ENCODE data around the gene AFF3. TPM values are rescaled to one million over a fixed set of nuclear protein-coding genes. Genes with fewer than 3 reads are reported as not detected.

The AFF3 gene
- total and polyA plus RNA-seq, 4 donors, result 4.2 to 90.9 (median 14.6) TPM

DNA sequence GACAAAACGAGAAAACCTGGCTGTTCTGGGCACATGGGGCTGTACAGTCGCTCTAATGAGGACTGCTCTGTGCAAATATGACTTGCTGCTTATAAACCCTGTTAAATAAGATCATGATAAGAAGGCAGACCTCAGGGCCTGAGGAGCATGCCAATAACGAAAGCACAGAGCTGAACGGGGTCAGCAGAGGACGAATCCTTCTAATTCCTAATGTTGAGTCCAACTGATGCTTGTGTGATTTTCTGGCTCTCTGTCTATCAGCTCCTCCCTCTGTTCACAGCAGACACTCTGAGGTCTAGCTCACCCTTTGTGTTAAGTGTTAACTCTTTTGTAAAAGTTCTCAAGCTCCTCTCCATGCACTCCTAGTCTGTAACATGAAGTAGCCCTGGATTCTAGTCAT, 485.4 kb downstream of the AFF3 start:
- WGBS, 2 donors, result 69 to 87% methylated on average over 5 of the region's 5 CpGs
- no peak for DNase-seq
- Histone ChIP-seq H3K9ac (ENCODE audit: insufficient read depth in 1 of 2, low read length in 2 of 2) (peak overlapping the region in 1 of 2 donors; percentile 55), H3K36me3 (ENCODE audit: control insufficient read depth in 4 of 4, insufficient read depth in 4 of 4, low read length in 4 of 4) (no peaks in the 10 kb centered on the region), H3K9me3 (ENCODE audit: control insufficient read depth in 4 of 4, insufficient read depth in 3 of 4, low read length in 3 of 4) (no peaks in the 10 kb centered on the region), H3K4me3 (no peak overlapping the region), H3K27me3 (ENCODE audit: control insufficient read depth in 3 of 3, insufficient read depth in 3 of 3, low read length in 2 of 3) (no peaks in the 10 kb centered on the region), H3K27ac (ENCODE audit: low read depth in 1 of 2, low read length in 1 of 2) (no peak overlapping the region), H3K4me1 (ENCODE audit: control insufficient read depth in 5 of 5, insufficient read depth in 5 of 5, low read length in 5 of 5) (peaks cover 0 to 8% (median 0%) of the 10 kb centered on the region in 5 donors)
- ATAC-seq (ENCODE audit: insufficient read depth, low FRiP score), result no peak
- TF ChIP-seq, protein P1, sequence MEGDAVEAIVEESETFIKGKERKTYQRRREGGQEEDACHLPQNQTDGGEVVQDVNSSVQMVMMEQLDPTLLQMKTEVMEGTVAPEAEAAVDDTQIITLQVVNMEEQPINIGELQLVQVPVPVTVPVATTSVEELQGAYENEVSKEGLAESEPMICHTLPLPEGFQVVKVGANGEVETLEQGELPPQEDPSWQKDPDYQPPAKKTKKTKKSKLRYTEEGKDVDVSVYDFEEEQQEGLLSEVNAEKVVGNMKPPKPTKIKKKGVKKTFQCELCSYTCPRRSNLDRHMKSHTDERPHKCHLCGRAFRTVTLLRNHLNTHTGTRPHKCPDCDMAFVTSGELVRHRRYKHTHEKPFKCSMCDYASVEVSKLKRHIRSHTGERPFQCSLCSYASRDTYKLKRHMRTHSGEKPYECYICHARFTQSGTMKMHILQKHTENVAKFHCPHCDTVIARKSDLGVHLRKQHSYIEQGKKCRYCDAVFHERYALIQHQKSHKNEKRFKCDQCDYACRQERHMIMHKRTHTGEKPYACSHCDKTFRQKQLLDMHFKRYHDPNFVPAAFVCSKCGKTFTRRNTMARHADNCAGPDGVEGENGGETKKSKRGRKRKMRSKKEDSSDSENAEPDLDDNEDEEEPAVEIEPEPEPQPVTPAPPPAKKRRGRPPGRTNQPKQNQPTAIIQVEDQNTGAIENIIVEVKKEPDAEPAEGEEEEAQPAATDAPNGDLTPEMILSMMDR (IDR thresholded peaks at IDR 0.05; ENCODE audit: control extremely low read depth, extremely low read depth), result no peak

DNA sequence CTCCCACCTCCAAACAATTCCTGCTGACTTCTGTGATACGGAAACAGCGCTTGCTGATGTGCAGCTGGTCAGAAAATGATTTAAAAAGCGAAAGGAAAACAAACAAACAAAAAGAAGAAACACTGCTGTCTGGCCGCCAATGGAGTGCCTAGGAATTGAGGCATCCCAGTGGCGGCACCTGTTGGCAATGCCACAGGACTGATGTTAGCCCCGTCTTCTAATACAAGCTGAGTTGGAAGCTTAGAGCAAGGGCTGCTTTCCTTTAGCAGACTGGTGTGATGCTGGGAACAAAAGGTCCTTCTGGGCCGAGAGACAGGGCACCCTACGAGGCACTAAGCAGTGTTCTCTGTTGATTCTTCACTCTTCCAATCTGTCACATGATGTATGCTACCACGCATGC, 489.0 kb downstream of the AFF3 start:
- TF ChIP-seq, protein P1 (IDR thresholded peaks at IDR 0.05; ENCODE audit: control extremely low read depth, extremely low read depth), result no peak
- DNase-seq, result no peak
- Histone ChIP-seq H3K27ac (ENCODE audit: low read depth in 1 of 2, low read length in 1 of 2) (no peak overlapping the region), H3K36me3 (ENCODE audit: control insufficient read depth in 4 of 4, insufficient read depth in 4 of 4, low read length in 4 of 4) (no peaks in the 10 kb centered on the region), H3K27me3 (ENCODE audit: control insufficient read depth in 3 of 3, insufficient read depth in 3 of 3, low read length in 2 of 3) (no peaks in the 10 kb centered on the region), H3K9me3 (ENCODE audit: control insufficient read depth in 4 of 4, insufficient read depth in 3 of 4, low read length in 3 of 4) (no peaks in the 10 kb centered on the region), H3K4me3 (no peak overlapping the region), H3K9ac (ENCODE audit: insufficient read depth in 1 of 2, low read length in 2 of 2) (no peak overlapping the region), H3K4me1 (ENCODE audit: control insufficient read depth in 5 of 5, insufficient read depth in 5 of 5, low read length in 5 of 5) (peaks cover 0 to 17% (median 12%) of the 10 kb centered on the region in 5 donors)
- 93 to 96% methylated on average over 9 of the region's 9 CpGs for WGBS, 2 donors
- ATAC-seq (ENCODE audit: insufficient read depth, low FRiP score), result no peak

DNA sequence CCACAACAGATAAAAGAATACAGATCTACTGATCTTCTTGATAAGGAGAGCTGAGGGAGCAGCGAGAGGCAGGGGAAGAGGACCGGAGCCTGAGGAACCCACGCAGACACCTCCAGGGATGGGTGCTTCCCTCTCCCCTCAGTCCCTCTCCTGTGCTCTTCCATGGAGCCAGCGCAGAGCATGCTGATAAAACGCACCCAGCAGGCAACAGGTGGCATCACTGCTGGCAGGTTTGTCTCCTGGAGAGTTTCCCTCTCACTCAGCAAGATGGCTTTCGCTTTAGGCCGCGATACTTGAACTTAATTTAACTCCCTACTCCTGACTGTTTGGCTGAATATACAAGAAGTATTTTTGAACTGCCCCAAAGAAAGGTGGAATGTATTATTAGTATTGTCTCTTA, 489.5 kb downstream of the AFF3 start:
- no peak overlapping the region for H3K27ac ChIP-seq (ENCODE audit: low read depth in 1 of 2, low read length in 1 of 2)
- no peaks in the 10 kb centered on the region for H3K36me3 ChIP-seq (ENCODE audit: control insufficient read depth in 4 of 4, insufficient read depth in 4 of 4, low read length in 4 of 4)
- TF ChIP-seq, protein P1 (IDR thresholded peaks at IDR 0.05; ENCODE audit: control extremely low read depth, extremely low read depth), result no peak
- H3K9ac ChIP-seq (ENCODE audit: insufficient read depth in 1 of 2, low read length in 2 of 2), result no peak overlapping the region
- WGBS, 2 donors, result 92 to 93% methylated on average over 8 of the region's 8 CpGs
- H3K4me1 ChIP-seq (ENCODE audit: control insufficient read depth in 5 of 5, insufficient read depth in 5 of 5, low read length in 5 of 5), result peaks cover 0 to 22% (median 12%) of the 10 kb centered on the region in 5 donors
- no peak for ATAC-seq (ENCODE audit: insufficient read depth, low FRiP score)
- DNase-seq, result no peak
- H3K4me3 ChIP-seq, result no peak overlapping the region
- no peaks in the 10 kb centered on the region for H3K9me3 ChIP-seq (ENCODE audit: control insufficient read depth in 4 of 4, insufficient read depth in 3 of 4, low read length in 3 of 4)
- no peaks in the 10 kb centered on the region for H3K27me3 ChIP-seq (ENCODE audit: control insufficient read depth in 3 of 3, insufficient read depth in 3 of 3, low read length in 2 of 3)

Measured in lung (tissue), 12 donors.